Right atrium auricular region (tissue), 2 donors: ENCODE data around the gene HAGHL. TPM values are rescaled to one million over a fixed set of nuclear protein-coding genes. Genes with fewer than 3 reads are reported as not detected.

ENCODE experiments used
- DNase-seq: peaks from one replicate; pipeline ENCODE4 v3.0.0-alpha.2; 2019; ENCODE audit warnings: low spot score
- H3K27ac ChIP-seq, 2 donors: fragments of 200-600 bp; sonication (generic); 1 replicate in 1 of 2; 2 replicates in 1 of 2; pipeline ENCODE4 v1.5.1; 2016 to 2019
- H3K27me3 ChIP-seq, 2 donors: fragments of 200-600 bp; sonication (generic); one replicate each; pipeline versions ENCODE4 v1.5.1 to v1.6.0; 2017 to 2019
- H3K36me3 ChIP-seq: fragments of 200-600 bp; sonication (generic); one replicate; pipeline ENCODE4 v1.5.1; 2016
- H3K4me1 ChIP-seq, 2 donors: fragments of 200-600 bp; sonication (generic); one replicate each; pipeline versions ENCODE4 v1.5.1 to v1.6.0; 2017 to 2019
- H3K4me3 ChIP-seq, 2 donors: fragments of 200-600 bp; sonication (generic); 1 replicate in 1 of 2; 2 replicates in 1 of 2; pipeline ENCODE4 v1.5.1; 2017 to 2019; ENCODE audit warnings: mild to moderate bottlenecking in 1 of 2, moderate library complexity in 1 of 2
- H3K9me3 ChIP-seq, 2 donors: fragments of 200-600 bp; sonication (generic); one replicate each; pipeline ENCODE4 v1.5.1; 2019
- total RNA-seq, 2 donors: library from RNA; depleted of rRNA; stranded (reverse); fragments of >200 nt; gene quantifications; one replicate each; pipeline ENCODE4 v1.1.0, GENCODE V29; 2016
- TF ChIP-seq, protein P1 (sequence below), 2 donors: fragments of 200-600 bp; sonication (generic); IDR thresholded peaks; one replicate each; pipeline ENCODE4 v1.5.1; 2019; ENCODE audit warnings: antibody characterized with exemption in 2 of 2

Gene HAGHL
- total RNA-seq, 2 donors from 2014 or later, result 9.6 to 9.7 TPM

DNA sequence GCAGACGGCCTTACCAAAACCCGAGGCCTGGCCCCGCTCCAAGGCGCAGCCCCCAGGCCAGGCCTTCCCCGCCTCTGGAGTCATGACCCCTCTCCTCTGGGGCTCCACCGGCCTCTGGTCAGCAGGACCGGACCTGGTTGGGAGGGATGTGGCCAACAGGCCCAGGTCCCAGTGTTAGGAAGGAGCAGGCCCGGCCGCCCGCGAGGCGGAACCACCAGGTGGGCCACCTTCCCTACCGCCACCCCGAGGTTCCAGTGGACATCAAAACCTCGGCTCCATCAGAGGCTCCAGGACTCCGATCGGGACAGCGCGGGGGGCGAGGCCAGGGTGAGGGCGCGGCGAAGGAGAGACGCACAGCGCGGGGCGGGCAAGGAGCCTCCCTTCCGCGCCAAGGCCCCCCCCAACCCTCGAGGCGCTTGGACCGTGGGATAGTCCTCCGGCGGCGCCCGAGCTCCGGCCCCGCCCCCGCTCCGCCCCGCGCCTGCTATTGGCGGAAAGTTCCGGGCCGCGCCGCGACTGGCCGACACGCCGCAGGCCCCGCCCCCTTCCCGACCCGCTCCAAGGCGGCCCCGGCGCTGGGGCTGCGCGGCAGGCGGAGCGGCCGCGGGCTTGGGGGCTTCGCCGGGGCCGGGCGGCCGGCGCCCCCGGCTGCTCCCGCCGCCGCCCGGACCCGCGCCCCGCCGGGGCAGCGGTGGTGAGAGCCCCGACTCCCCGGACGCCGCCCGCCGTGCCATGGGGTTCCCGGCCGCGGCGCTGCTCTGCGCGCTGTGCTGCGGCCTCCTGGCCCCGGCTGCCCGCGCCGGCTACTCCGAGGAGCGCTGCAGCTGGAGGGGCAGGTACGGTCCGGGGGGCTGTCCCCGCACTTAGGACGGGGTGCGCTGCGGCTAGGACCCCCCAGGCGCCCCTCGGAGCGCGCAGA is 12.1 kb upstream of the HAGHL start, which contains the start of gene METRN:
TSS of gene METRN (plus strand) at position 561 of the 919 bp plus-strand sequence. CDS start at position 733, 172 bp downstream.
- H3K27ac ChIP-seq, result peak within 1 kb of the TSS in 1 of 2 donors; percentile 40
- TF ChIP-seq, protein P1, sequence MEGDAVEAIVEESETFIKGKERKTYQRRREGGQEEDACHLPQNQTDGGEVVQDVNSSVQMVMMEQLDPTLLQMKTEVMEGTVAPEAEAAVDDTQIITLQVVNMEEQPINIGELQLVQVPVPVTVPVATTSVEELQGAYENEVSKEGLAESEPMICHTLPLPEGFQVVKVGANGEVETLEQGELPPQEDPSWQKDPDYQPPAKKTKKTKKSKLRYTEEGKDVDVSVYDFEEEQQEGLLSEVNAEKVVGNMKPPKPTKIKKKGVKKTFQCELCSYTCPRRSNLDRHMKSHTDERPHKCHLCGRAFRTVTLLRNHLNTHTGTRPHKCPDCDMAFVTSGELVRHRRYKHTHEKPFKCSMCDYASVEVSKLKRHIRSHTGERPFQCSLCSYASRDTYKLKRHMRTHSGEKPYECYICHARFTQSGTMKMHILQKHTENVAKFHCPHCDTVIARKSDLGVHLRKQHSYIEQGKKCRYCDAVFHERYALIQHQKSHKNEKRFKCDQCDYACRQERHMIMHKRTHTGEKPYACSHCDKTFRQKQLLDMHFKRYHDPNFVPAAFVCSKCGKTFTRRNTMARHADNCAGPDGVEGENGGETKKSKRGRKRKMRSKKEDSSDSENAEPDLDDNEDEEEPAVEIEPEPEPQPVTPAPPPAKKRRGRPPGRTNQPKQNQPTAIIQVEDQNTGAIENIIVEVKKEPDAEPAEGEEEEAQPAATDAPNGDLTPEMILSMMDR (IDR thresholded peaks at IDR 0.05), result no peak
- H3K27me3 ChIP-seq, result peaks cover 0 to 10% of the 10 kb centered on the region in 2 donors
- no peaks in the 10 kb centered on the region for H3K9me3 ChIP-seq
- H3K4me1 ChIP-seq, result peaks cover 0 to 52% of the 10 kb centered on the region in 2 donors
- H3K36me3 ChIP-seq, result no peaks in the 10 kb centered on the region
- H3K4me3 ChIP-seq, result peak within 1 kb of the TSS; percentile 73 to 81
- DNase-seq, result peak; percentile 90

DNA sequence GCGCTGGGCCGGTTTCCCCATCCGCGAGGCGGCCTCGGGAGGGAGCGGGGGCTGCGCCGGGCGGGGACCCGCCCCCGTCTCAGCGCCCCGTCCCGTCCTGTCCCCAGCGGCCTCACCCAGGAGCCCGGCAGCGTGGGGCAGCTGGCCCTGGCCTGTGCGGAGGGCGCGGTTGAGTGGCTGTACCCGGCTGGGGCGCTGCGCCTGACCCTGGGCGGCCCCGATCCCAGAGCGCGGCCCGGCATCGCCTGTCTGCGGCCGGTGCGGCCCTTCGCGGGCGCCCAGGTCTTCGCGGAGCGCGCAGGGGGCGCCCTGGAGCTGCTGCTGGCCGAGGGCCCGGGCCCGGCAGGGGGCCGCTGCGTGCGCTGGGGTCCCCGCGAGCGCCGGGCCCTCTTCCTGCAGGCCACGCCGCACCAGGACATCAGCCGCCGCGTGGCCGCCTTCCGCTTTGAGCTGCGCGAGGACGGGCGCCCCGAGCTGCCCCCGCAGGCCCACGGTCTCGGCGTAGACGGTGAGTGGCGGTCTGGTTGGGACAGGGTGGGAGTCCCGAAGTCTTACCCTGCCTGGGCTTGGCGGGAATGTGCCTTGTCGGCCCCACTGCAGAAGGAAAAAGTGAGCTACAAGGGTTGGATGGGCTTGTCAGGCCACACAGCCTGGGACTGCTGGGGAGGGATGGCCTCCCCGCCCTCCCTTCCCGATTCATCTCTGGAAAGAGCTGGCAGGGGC is 11.3 kb upstream of the HAGHL start:
- Histone ChIP-seq H3K4me1 (peaks cover 0 to 52% of the 10 kb centered on the region in 2 donors), H3K4me3 (peak overlapping the region; percentile 73 to 81), H3K9me3 (no peaks in the 10 kb centered on the region), H3K27me3 (peaks cover 0 to 8% of the 10 kb centered on the region in 2 donors), H3K27ac (peak overlapping the region in 1 of 2 donors; percentile 40), H3K36me3 (no peaks in the 10 kb centered on the region)
- TF ChIP-seq, protein P1 (IDR thresholded peaks at IDR 0.05), result no peak
- DNase-seq, result no peak

GRCh38 chr16:716200-716568 is 10.7 kb upstream of the HAGHL start:
- H3K9me3 ChIP-seq, result no peaks in the 10 kb centered on the region
- peaks cover 0 to 2% of the 10 kb centered on the region in 2 donors for H3K27me3 ChIP-seq
- TF ChIP-seq, protein P1 (IDR thresholded peaks at IDR 0.05), result no peak
- peaks cover 0 to 54% of the 10 kb centered on the region in 2 donors for H3K4me1 ChIP-seq
- no peak for DNase-seq
- H3K36me3 ChIP-seq, result no peaks in the 10 kb centered on the region
- H3K27ac ChIP-seq, result no peak overlapping the region
- H3K4me3 ChIP-seq, result peak overlapping the region; percentile 73 to 81

DNA sequence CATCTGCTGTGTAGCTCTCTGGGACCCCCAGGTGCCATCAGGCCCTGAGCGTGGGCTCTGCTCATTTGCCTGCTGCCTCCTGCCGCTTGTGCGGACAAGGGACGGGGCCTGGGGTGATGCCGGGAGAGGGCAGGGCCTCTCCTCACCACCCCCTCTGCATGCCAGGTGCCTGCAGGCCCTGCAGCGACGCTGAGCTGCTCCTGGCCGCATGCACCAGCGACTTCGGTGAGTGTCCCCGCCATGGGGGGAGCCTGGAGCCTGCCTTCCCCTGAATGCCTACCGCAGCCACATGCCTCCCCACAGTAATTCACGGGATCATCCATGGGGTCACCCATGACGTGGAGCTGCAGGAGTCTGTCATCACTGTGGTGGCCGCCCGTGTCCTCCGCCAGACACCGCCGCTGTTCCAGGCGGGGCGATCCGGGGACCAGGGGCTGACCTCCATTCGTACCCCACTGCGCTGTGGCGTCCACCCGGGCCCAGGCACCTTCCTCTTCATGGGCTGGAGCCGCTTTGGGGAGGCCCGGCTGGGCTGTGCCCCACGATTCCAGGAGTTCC is 10.1 kb upstream of the HAGHL start:
- H3K4me3 ChIP-seq, result no peak overlapping the region
- TF ChIP-seq, protein P1 (IDR thresholded peaks at IDR 0.05), result no peak
- no peak overlapping the region for H3K27ac ChIP-seq
- no peaks in the 10 kb centered on the region for H3K36me3 ChIP-seq
- no peak for DNase-seq
- H3K27me3 ChIP-seq, result no peaks in the 10 kb centered on the region
- peaks cover 0 to 55% of the 10 kb centered on the region in 2 donors for H3K4me1 ChIP-seq
- no peaks in the 10 kb centered on the region for H3K9me3 ChIP-seq

- Histone ChIP-seq H3K27ac (no peak overlapping the region), H3K27me3 (no peaks in the 10 kb centered on the region), H3K9me3 (no peaks in the 10 kb centered on the region), H3K4me1 (peaks cover 0 to 58% of the 10 kb centered on the region in 2 donors), H3K4me3 (no peak overlapping the region), H3K36me3 (no peaks in the 10 kb centered on the region)
- TF ChIP-seq, protein P1 (IDR thresholded peaks at IDR 0.05), result no peak
- DNase-seq, result no peak
These were observed 9.3 kb upstream of the HAGHL start for GRCh38 chr16:717450-718245.
